Activated T-helper 1 cell treated with anti-CD3 and anti-CD28 coated beads, Interleukin-2, amount 50 U/mL, for 16 hours (primary cell): Measurements from ENCODE around the gene IER3.

ENCODE experiments used
- DNase-seq, 2 donors: peaks; one replicate each; pipeline ENCODE4 v3.0.0-alpha.2; 2020; ENCODE audit warnings: low read depth in 1 of 2, low spot score in 1 of 2

The IER3 gene

GRCh38 chr6:30744054-30744805 lies at the start of gene IER3:
Gene IER3, minus strand, starts transcription at chr6:30744547. Its CDS starts 29 bp downstream, at chr6:30744518.
- peak in 1 of 2 donors; percentile 75 for DNase-seq

- DNase-seq = no peak
These were observed 49.3 kb upstream of the IER3 start for GRCh38 chr6:30793521-30794194.

- DNase-seq = no peak
These were observed 48.4 kb upstream of the IER3 start for GRCh38 chr6:30792786-30793185.

GRCh38 chr6:30790724-30791383 lies 46.5 kb upstream of the IER3 start:
- DNase-seq = no peak

GRCh38 chr6:30789606-30790005 lies 45.3 kb upstream of the IER3 start:
- DNase-seq = no peak

GRCh38 chr6:30787954-30788353 lies 43.6 kb upstream of the IER3 start:
- no peak for DNase-seq

- DNase-seq = no peak
These were observed 38.2 kb upstream of the IER3 start for GRCh38 chr6:30782425-30783014.

GRCh38 chr6:30781743-30782424 lies 37.5 kb upstream of the IER3 start:
- no peak for DNase-seq

GRCh38 chr6:30781395-30781742 lies 37.0 kb upstream of the IER3 start:
- no peak for DNase-seq

GRCh38 chr6:30780642-30780920 lies 36.2 kb upstream of the IER3 start:
- no peak for DNase-seq

- no peak for DNase-seq
These were observed 35.7 kb upstream of the IER3 start for GRCh38 chr6:30779850-30780641.

GRCh38 chr6:30778001-30778635 lies 33.8 kb upstream of the IER3 start:
- DNase-seq = no peak

GRCh38 chr6:30777155-30777485 lies 32.8 kb upstream of the IER3 start:
- DNase-seq = no peak

GRCh38 chr6:30776390-30777154 lies 32.2 kb upstream of the IER3 start:
- no peak for DNase-seq

- DNase-seq = no peak
These were observed 30.8 kb upstream of the IER3 start for GRCh38 chr6:30775104-30775503.

GRCh38 chr6:30774701-30775100 lies 30.4 kb upstream of the IER3 start:
- DNase-seq = no peak

- DNase-seq = no peak
These were observed 26.2 kb upstream of the IER3 start for GRCh38 chr6:30770592-30770991.

- no peak for DNase-seq
These were observed 25.6 kb upstream of the IER3 start for GRCh38 chr6:30769853-30770524.
